Retinal pigment epithelial cell (primary cell): Measurements from ENCODE around the gene TMPRSS4.

Source experiments
- DNase-seq: peaks from one replicate; pipeline ENCODE4 v3.0.0-alpha.2; 2010; ENCODE audit warnings: low read depth
- H3K4me3 ChIP-seq: 2 replicates; pipeline ENCODE4 v1.5.1; 2011; ENCODE audit warnings: mild to moderate bottlenecking, low read length, control low read depth, moderate library complexity
- CTCF ChIP-seq: conservative IDR thresholded peaks from 2 replicates; pipeline ENCODE4 v1.5.1; 2011; ENCODE audit warnings: low read depth, low read length, control low read depth, inconsistent platforms

Gene TMPRSS4

GRCh38 chr11:118138839-118139420, 62.1 kb downstream of the TMPRSS4 start:
- no peak for DNase-seq
- TF ChIP-seq CTCF, result no peak
- no peak overlapping the region for H3K4me3 ChIP-seq

- no peak overlapping the region for H3K4me3 ChIP-seq
- no peak for DNase-seq
- TF ChIP-seq CTCF, result no peak
These were observed 62.7 kb downstream of the TMPRSS4 start for GRCh38 chr11:118139578-118139977.

GRCh38 chr11:118142081-118142480, 65.2 kb downstream of the TMPRSS4 start:
- H3K4me3 ChIP-seq, result no peak overlapping the region
- no peak for DNase-seq
- no peak for TF ChIP-seq CTCF

- no peak for DNase-seq
- TF ChIP-seq CTCF, result no peak
- no peak overlapping the region for H3K4me3 ChIP-seq
These were observed 65.9 kb downstream of the TMPRSS4 start for GRCh38 chr11:118142809-118143208.

- no peak for TF ChIP-seq CTCF
- H3K4me3 ChIP-seq, result no peak overlapping the region
- no peak for DNase-seq
These were observed 66.8 kb downstream of the TMPRSS4 start for GRCh38 chr11:118143661-118144185.

GRCh38 chr11:118144301-118145268, 67.7 kb downstream of the TMPRSS4 start:
- no peak overlapping the region for H3K4me3 ChIP-seq
- DNase-seq, result no peak
- TF ChIP-seq CTCF, result no peak
